ENCODE measurements around the gene SMCO2. TPM values are rescaled to one million over a fixed set of nuclear protein-coding genes. Genes with fewer than 3 reads are reported as not detected.

SMCO2 gene
- total and polyA plus RNA-seq, 2 of the 4 experiments (the other 2 are of a cell fraction) = 0.19 TPM; not detected in 1

GRCh38 chr12:27472604-27473003, 26.1 kb downstream of the SMCO2 start:
- ChIA-PET POLR2A (ENCODE audit: unreplicated experiment) (no interaction called here), CTCF (no interaction called here)
- Histone ChIP-seq H3K18ac (ENCODE audit: low read depth, low read length) (no peak overlapping the region), H4K91ac (ENCODE audit: insufficient read depth, low read depth, low read length) (no peak overlapping the region), H3K27ac (ENCODE audit: insufficient read depth, low read length) (no peak overlapping the region), H3K36me3 (ENCODE audit: control insufficient read depth, insufficient read depth, low read length) (no peaks in the 10 kb centered on the region), H3K56ac (ENCODE audit: extremely low read depth, insufficient read depth, low read length) (no peak overlapping the region), H3K4ac (ENCODE audit: low read depth, low read length) (no peak overlapping the region), H3K79me1 (ENCODE audit: low read depth in 1 of 2, low read length in 2 of 2) (no peaks in the 10 kb centered on the region), H2BK20ac (ENCODE audit: low read depth, low read length) (no peak overlapping the region), H3K9ac (ENCODE audit: low read depth, low read length) (no peak overlapping the region), H3K14ac (replicated peaks; ENCODE audit: low read depth, low read length) (no peak overlapping the region), H3K27me3 (ENCODE audit: control insufficient read depth, insufficient read depth, low read length) (no peaks in the 10 kb centered on the region), H2BK15ac (ENCODE audit: low read depth, low read length) (no peak overlapping the region), H2AK5ac (ENCODE audit: low read depth, low read length) (no peak overlapping the region), H2AK9ac (replicated peaks; ENCODE audit: low read depth, low read length, poor library complexity) (no peak overlapping the region), H2AFZ (replicated peaks; ENCODE audit: low read length, poor library complexity) (no peak overlapping the region), H3K23ac (ENCODE audit: low read depth, low read length) (no peak overlapping the region), H3K9me3 (ENCODE audit: control insufficient read depth, insufficient read depth, low read length) (peaks cover 5% of the 10 kb centered on the region; the same call in 1 of the 2 replicates), H4K8ac (ENCODE audit: low read depth in 2 of 2, low read length in 2 of 2) (no peak overlapping the region), H3K4me2 (ENCODE audit: low read depth, low read length) (no peak overlapping the region), H2BK120ac (ENCODE audit: low read depth, low read length) (no peak overlapping the region), H4K20me1 (ENCODE audit: insufficient read depth, low read length) (no peaks in the 10 kb centered on the region), H3K4me3 (ENCODE audit: insufficient read depth, low read depth, low read length) (no peak overlapping the region), H2BK5ac (ENCODE audit: low read depth, low read length, poor library complexity, severe bottlenecking) (no peak overlapping the region), H4K5ac (ENCODE audit: low read depth, low read length) (no peak overlapping the region), H3K9me1 (ENCODE audit: insufficient read depth, low read length) (peaks cover 3% of the 10 kb centered on the region; the same call in 1 of the 2 replicates), H3K4me1 (ENCODE audit: control insufficient read depth, insufficient read depth, low read length) (peaks cover 2% of the 10 kb centered on the region)
- WGBS, 2 experiments (ENCODE audit: extremely low coverage in 2 of 2, insufficient read length in 1 of 2) = no CpG with 5 or more reads among the region's 4 CpGs
- no peak for TF ChIP-seq ELK1 (IDR thresholded peaks at IDR 0.05; ENCODE audit: borderline replicate concordance, low read depth, low read length)
- TF ChIP-seq MAZ (IDR thresholded peaks at IDR 0.05; ENCODE audit: borderline replicate concordance, low read depth, low read length) = no peak
- TF ChIP-seq MXI1 (IDR thresholded peaks at IDR 0.05; ENCODE audit: borderline replicate concordance, low read depth, low read length) = no peak
- BruUV-seq (replicated peaks) = no TSS peak
- dilution Hi-C loops (cut with HindIII; ENCODE audit: low sequenced_read_pairs, unreplicated experiment) = no loop called here
- ATAC-seq (ENCODE audit: low read depth) (no peak), DNase-seq (no peak)
- intact Hi-C loops (cut with micrococcal nuclease) = no loop called here
- in situ Hi-C loops (cut with MboI; ENCODE audit: low sequenced_read_pairs) = no loop called here
